CD4-positive, alpha-beta T cell treated with Interferon gamma for 1 hour (primary cell): ENCODE results near the gene CCDC120.

Experiments used
- DNase-seq: peaks from one replicate; pipeline ENCODE4 v3.0.0-alpha.2; 2020

Gene CCDC120

GRCh38 chrX:49058794-49059193 lies at the start of gene CCDC120:
Gene CCDC120, plus strand, starts transcription at chrX:49058999. Its CDS starts 3,043 bp downstream, at chrX:49062042.
- DNase-seq: no peak

- DNase-seq: no peak
These were observed 39.7 kb upstream of the CCDC120 start for GRCh38 chrX:49019050-49019449.

- DNase-seq: no peak
These were observed 39.1 kb upstream of the CCDC120 start for GRCh38 chrX:49019599-49020249.

- no peak for DNase-seq
These were observed 28.9 kb upstream of the CCDC120 start for GRCh38 chrX:49029876-49030275.

GRCh38 chrX:49030283-49030682 lies 28.5 kb upstream of the CCDC120 start:
- no peak for DNase-seq

GRCh38 chrX:49037883-49038475 lies 20.8 kb upstream of the CCDC120 start:
- no peak for DNase-seq

- peak; percentile 62 for DNase-seq
These were observed 19.0 kb upstream of the CCDC120 start for GRCh38 chrX:49039598-49040375.

- DNase-seq: no peak
These were observed 18.3 kb upstream of the CCDC120 start for GRCh38 chrX:49040376-49040955.

- peak; percentile 8 for DNase-seq
These were observed 16.8 kb upstream of the CCDC120 start for GRCh38 chrX:49041744-49042580.

GRCh38 chrX:49042581-49043219 lies 16.1 kb upstream of the CCDC120 start:
- no peak for DNase-seq

- DNase-seq: peak; percentile 99
These were observed 15.4 kb upstream of the CCDC120 start, which contains the start of gene TFE3 for GRCh38 chrX:49043220-49043986. Gene TFE3, minus strand, starts transcription at chrX:49043357. Its CDS starts 131 bp downstream, at chrX:49043226.

- no peak for DNase-seq
These were observed 14.9 kb upstream of the CCDC120 start for GRCh38 chrX:49043987-49044281.

- peak; percentile 78 for DNase-seq
These were observed 5.4 kb upstream of the CCDC120 start for GRCh38 chrX:49053223-49054072.

GRCh38 chrX:49054073-49054762 lies 4.6 kb upstream of the CCDC120 start:
- DNase-seq: no peak

GRCh38 chrX:49059201-49059600 lies 402 bp downstream of the CCDC120 start:
- no peak for DNase-seq

GRCh38 chrX:49059681-49060085 lies 884 bp downstream of the CCDC120 start:
- no peak for DNase-seq

- no peak for DNase-seq
These were observed 2.1 kb downstream of the CCDC120 start for GRCh38 chrX:49060914-49061313.

GRCh38 chrX:49061490-49061889 lies 2.7 kb downstream of the CCDC120 start:
- no peak for DNase-seq

GRCh38 chrX:49061916-49062315 lies 3.1 kb downstream of the CCDC120 start:
- DNase-seq: no peak

GRCh38 chrX:49063715-49064114 lies 4.9 kb downstream of the CCDC120 start:
- no peak for DNase-seq
